Heart left ventricle (tissue), 16 donors: Measurements from ENCODE around the gene GABBR2. TPM values are rescaled to one million over a fixed set of nuclear protein-coding genes. Genes with fewer than 3 reads are reported as not detected.

Experiments used
- ATAC-seq, 4 donors: fragments of 200-7000 bp; cut with Tn5 transposase; one replicate each; pipeline ENCODE4 v1.9.1; 2020 to 2022; ENCODE audit warnings: moderate library complexity in 4 of 4, mild to moderate bottlenecking in 3 of 4, moderate number of reproducible peaks in 1 of 4
- DNase-seq, 5 donors: peaks; one replicate each; pipeline ENCODE4 v3.0.0-alpha.2; 2020
- H3K27ac ChIP-seq, 12 donors: fragments of 200-600 bp; sonication (generic) in 4 of 12; one replicate each; pipeline versions ENCODE4 v1.5.0 to v1.8.0; 2016 to 2022; ENCODE audit warnings: mild to moderate bottlenecking in 2 of 12
- H3K27me3 ChIP-seq, 9 donors: fragments of 200-600 bp; sonication (generic) in 2 of 9; one replicate each; pipeline versions ENCODE4 v1.5.1 to v1.8.0; 2016 to 2022; ENCODE audit warnings: mild to moderate bottlenecking in 3 of 9
- H3K36me3 ChIP-seq, 9 donors: fragments of 200-600 bp; sonication (generic) in 2 of 9; one replicate each; pipeline versions ENCODE4 v1.5.0 to v1.8.0; 2018 to 2022; ENCODE audit warnings: mild to moderate bottlenecking in 2 of 9
- H3K4me1 ChIP-seq, 12 donors: fragments of 200-600 bp; sonication (generic) in 4 of 12; one replicate each; pipeline versions ENCODE4 v1.5.0 to v1.8.0; 2016 to 2022; ENCODE audit warnings: mild to moderate bottlenecking in 3 of 12
- H3K4me3 ChIP-seq, 12 donors: fragments of 200-600 bp; sonication (generic) in 4 of 12; one replicate each; pipeline versions ENCODE4 v1.5.0 to v1.8.0; 2017 to 2022; ENCODE audit warnings: mild to moderate bottlenecking in 9 of 12, moderate library complexity in 4 of 12
- H3K9me3 ChIP-seq, 12 donors: fragments of 200-600 bp; sonication (generic) in 4 of 12; one replicate each; pipeline versions ENCODE4 v1.5.0 to v1.8.0; 2016 to 2022; ENCODE audit warnings: mild to moderate bottlenecking in 1 of 12
- POLR2A ChIP-seq, 2 donors: fragments of 450-650 bp; IDR thresholded peaks; one replicate each; pipeline ENCODE4 v1.6.1; 2017; ENCODE audit warnings: antibody characterized with exemption in 2 of 2, mild to moderate bottlenecking in 2 of 2, moderate library complexity in 2 of 2
- WGBS, 4 donors: extraction: QIAGEN DNeasy Blood & Tissue Kit in 2 of 4; methylation state at CpG; one replicate each; pipeline versions ENCODE4 v1.1.5 to v1.1.7; 2013 to 2018; 5-methylcytosine and 5-hydroxymethylcytosine counted together
- intact Hi-C, 10 donors: fragments of 100-400 bp; cut with DNase I; formaldehyde crosslinking; loops; one replicate each; pipeline versions ENCODE4 v1.11.1 to v1.14.2; 2022
- polyA plus RNA-seq, 2 donors: library from polyadenylated mRNA; stranded (reverse); fragments of 200-250 nt; gene quantifications; one replicate each; pipeline ENCODE4 v1.2.3, GENCODE V29; 2013
- total RNA-seq, 9 donors: library from RNA; depleted of rRNA in 2 of 9; stranded (reverse); fragments of >200 nt in 2 of 9; fragmentation: NEBNext Ultra II Directional in 3 of 9; extraction: Animal tissue kit (Norgen Biotek cat#: 25700) in 3 of 9; gene quantifications; one replicate each; pipeline versions ENCODE4 v1.1.0 to v1.2.4, GENCODE V29; 2016 to 2023
- TF ChIP-seq, protein P1 (sequence below), 12 donors: fragments of 200-600 bp; sonication (generic) in 4 of 12; IDR thresholded peaks; one replicate each; pipeline versions ENCODE4 v1.5.0 to v1.8.0; 2018 to 2022; ENCODE audit warnings: antibody characterized with exemption in 12 of 12, mild to moderate bottlenecking in 5 of 12
- donor health status: ischemic (EF 13 %, LVEDD 7.1; RV severe dilation, severe dysfunction).
- donor health status: healthy with polysubstance abuse.
- donor health status: DM: no; HTN: yes; CAD: no.
- donor health status: DM: no; HTN: no; CAD: no.
- donor health status: ischemic (EF 25% LVEDD 6.9; RV normal size, moderate dysfunction).
- donor health status: ischemic (EF 25% LVEDD 5.7; RV mildly dilated, moderate dysfunction).
- donor health status: healthy.
- donor health status: DM: yes; HTN: yes; CAD: no.
- donor health status: ischemic (EF 35%, LVEDD 5.7; RV mildly dilated, moderate dysfunction).
- donor health status: nonischemic (EF 11% LVEDD 7.7; RV severe dilation, severe dysfunction).
- donor health status: DM: yes; HTN: yes; CAD: no.
- donor health status: PGD.
- donor health status: ischemic (EF 29% LVEDD 5.4; RV normal size, mild dysfunction).
- donor health status: nonischemic (EF 23%, LVEDD 6.1; RV moderate dilation, normal function).

The GABBR2 gene
- total and polyA plus RNA-seq, 11 donors: 0.11 to 3.4 (median 0.58) TPM

DNA sequence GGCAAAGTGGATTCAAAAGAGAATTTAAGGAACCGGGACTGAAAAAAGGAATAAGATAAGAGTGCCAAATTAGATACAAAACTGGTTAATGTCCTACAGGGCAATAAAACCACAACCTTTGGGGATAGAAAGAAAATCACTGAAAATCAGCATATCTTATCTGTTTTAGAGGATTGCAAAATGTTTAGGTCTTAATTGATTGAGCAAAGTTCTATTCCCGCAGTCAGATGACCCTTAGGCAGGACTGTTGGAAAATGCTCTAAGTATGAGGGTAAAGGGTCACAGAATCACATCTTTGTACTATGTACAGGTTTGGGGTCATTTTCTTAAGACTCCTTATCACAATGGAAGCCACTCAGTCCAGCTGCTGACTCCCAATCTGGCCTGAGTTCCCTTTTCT, 129.0 kb downstream of the GABBR2 start:
- WGBS, 4 donors: 85 to 92% (median 88%) methylated on average over 2 of the region's 2 CpGs
- TF ChIP-seq, protein P1, sequence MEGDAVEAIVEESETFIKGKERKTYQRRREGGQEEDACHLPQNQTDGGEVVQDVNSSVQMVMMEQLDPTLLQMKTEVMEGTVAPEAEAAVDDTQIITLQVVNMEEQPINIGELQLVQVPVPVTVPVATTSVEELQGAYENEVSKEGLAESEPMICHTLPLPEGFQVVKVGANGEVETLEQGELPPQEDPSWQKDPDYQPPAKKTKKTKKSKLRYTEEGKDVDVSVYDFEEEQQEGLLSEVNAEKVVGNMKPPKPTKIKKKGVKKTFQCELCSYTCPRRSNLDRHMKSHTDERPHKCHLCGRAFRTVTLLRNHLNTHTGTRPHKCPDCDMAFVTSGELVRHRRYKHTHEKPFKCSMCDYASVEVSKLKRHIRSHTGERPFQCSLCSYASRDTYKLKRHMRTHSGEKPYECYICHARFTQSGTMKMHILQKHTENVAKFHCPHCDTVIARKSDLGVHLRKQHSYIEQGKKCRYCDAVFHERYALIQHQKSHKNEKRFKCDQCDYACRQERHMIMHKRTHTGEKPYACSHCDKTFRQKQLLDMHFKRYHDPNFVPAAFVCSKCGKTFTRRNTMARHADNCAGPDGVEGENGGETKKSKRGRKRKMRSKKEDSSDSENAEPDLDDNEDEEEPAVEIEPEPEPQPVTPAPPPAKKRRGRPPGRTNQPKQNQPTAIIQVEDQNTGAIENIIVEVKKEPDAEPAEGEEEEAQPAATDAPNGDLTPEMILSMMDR (IDR thresholded peaks at IDR 0.05): no peak
- TF ChIP-seq POLR2A (IDR thresholded peaks at IDR 0.05): no peak
- Histone ChIP-seq H3K4me1 (peaks cover 0 to 11% (median 0%) of the 10 kb centered on the region in 12 donors), H3K36me3 (no peaks in the 10 kb centered on the region), H3K27me3 (peaks cover 0 to 41% (median 0%) of the 10 kb centered on the region in 9 donors), H3K27ac (no peak overlapping the region), H3K4me3 (no peak overlapping the region), H3K9me3 (no peaks in the 10 kb centered on the region)
- DNase-seq (no peak), ATAC-seq (no peak)
- intact Hi-C loops: no loop called here

- ATAC-seq (no peak), DNase-seq (no peak)
- Histone ChIP-seq H3K36me3 (no peaks in the 10 kb centered on the region), H3K9me3 (no peaks in the 10 kb centered on the region), H3K4me3 (no peak overlapping the region), H3K27ac (no peak overlapping the region), H3K4me1 (peaks cover 0 to 11% (median 0%) of the 10 kb centered on the region in 12 donors), H3K27me3 (peaks cover 0 to 33% (median 0%) of the 10 kb centered on the region in 9 donors)
- intact Hi-C loops: no loop called here
- 62 to 87% (median 86%) methylated on average over 3 of the region's 3 CpGs for WGBS, 4 donors
- TF ChIP-seq, protein P1 (IDR thresholded peaks at IDR 0.05): no peak
Measured at GRCh38 chr9:98577446-98577845, 131.3 kb downstream of the GABBR2 start.

GRCh38 chr9:98576859-98577258, 131.9 kb downstream of the GABBR2 start:
- ATAC-seq: no peak

GRCh38 chr9:98576354-98576753, 132.4 kb downstream of the GABBR2 start:
- Histone ChIP-seq H3K9me3 (no peaks in the 10 kb centered on the region), H3K4me1 (peaks cover 0 to 11% (median 0%) of the 10 kb centered on the region in 12 donors), H3K4me3 (no peak overlapping the region), H3K27ac (no peak overlapping the region), H3K27me3 (peaks cover 0 to 25% (median 0%) of the 10 kb centered on the region in 9 donors), H3K36me3 (no peaks in the 10 kb centered on the region)
- 81 to 83% (median 82%) methylated on average over 3 of the region's 3 CpGs for WGBS, 4 donors
- intact Hi-C loops: no loop called here
- TF ChIP-seq, protein P1 (IDR thresholded peaks at IDR 0.05): no peak
- no peak for TF ChIP-seq POLR2A (IDR thresholded peaks at IDR 0.05)
- no peak for DNase-seq
- ATAC-seq: no peak

More at GRCh38 chr9:98576859-98577258, 131.9 kb downstream of the GABBR2 start:
- no peaks in the 10 kb centered on the region for H3K36me3 ChIP-seq
- intact Hi-C loops: no loop called here
- H3K27ac ChIP-seq: no peak overlapping the region
- H3K9me3 ChIP-seq: no peaks in the 10 kb centered on the region
- no peak for TF ChIP-seq POLR2A (IDR thresholded peaks at IDR 0.05)
- TF ChIP-seq, protein P1 (IDR thresholded peaks at IDR 0.05): no peak
- H3K4me3 ChIP-seq: no peak overlapping the region
- H3K4me1 ChIP-seq: peaks cover 0 to 11% (median 0%) of the 10 kb centered on the region in 12 donors
- H3K27me3 ChIP-seq: peaks cover 0 to 27% (median 0%) of the 10 kb centered on the region in 9 donors
- DNase-seq: no peak
- WGBS, 4 donors: 77 to 89% (median 84%) methylated on average over 3 of the region's 3 CpGs
